ENCODE results near the gene ERN2.
"Not testable (repeated sequence)": the region's sequence is repeated elsewhere in the genome, so short reads cannot be mapped to it uniquely, and the experiment has no call there.

ERN2 gene

GRCh38 chr16:23712976-23713375 is at the start of gene ERN2:
Gene ERN2 (minus strand): TSS chr16:23713222. CDS start chr16:23713187, 35 bp downstream.
- no peak for DNase-seq (ENCODE audit: low read depth, low spot score)

- DNase-seq (ENCODE audit: low read depth, low spot score), result no peak
These were observed 45.1 kb upstream of the ERN2 start for GRCh38 chr16:23757937-23758619.

GRCh38 chr16:23757116-23757515 is 44.1 kb upstream of the ERN2 start:
- DNase-seq (ENCODE audit: low read depth, low spot score), result no peak

- DNase-seq (ENCODE audit: low read depth, low spot score), result no peak
These were observed 42.4 kb upstream of the ERN2 start for GRCh38 chr16:23755484-23755809.

GRCh38 chr16:23754594-23755483 is 41.8 kb upstream of the ERN2 start, which contains the start of gene CHP2:
Gene CHP2 (plus strand): TSS chr16:23755026. CDS start chr16:23755050, 24 bp downstream.
- no peak for DNase-seq (ENCODE audit: low read depth, low spot score)

DNA sequence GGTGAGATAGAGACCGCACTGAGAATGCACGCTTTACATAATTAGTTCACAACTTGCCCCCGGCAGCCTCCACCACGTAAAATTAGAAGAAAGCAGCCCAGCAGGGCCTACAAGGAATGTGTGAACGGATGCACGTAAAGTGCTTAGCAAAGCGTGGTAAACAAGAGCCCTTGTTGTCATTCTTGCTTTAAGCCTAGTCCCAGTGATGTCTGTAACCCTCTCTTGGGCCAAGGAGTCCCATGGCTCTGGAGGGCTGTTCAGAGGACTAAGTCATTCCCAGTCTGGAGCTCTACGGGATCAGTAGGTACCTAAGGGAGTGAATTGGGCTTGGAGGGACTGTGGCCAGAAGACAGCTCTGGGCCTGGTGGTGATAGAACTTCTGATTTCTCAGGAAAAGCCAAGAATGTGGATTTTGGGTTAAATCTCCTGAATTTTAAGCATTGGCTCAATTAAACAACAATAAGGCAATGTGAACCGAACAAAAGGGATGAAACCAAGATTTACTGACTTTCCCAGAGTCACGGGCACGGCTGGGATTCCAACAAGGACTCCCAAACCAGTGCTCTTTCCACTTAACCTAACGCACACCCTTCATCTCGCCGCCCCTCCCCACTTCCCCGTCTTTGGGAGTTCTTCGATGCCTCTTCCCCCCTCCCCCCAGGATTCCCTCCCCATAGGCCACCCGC is 41.0 kb upstream of the ERN2 start:
- no peak for DNase-seq (ENCODE audit: low read depth, low spot score)

DNA sequence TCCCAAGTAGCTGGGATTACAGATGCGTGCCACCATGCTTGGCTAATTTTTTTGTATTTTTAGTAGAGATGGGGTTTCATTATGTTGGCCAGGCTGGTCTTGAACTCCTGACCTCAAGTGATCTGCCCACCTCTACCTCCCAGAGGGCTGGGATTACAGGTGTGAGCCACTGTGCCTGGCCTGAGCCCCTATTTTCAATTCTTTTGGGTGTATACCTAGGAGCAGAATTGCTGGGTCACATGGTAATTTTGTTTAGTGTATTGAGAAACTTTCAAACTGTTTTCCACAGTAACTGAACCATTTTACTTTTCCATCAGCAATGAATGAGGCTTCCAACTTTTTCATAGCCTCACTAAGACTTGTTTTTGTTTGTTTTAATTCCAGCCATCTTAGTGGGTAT is 38.0 kb upstream of the ERN2 start:
- DNase-seq (ENCODE audit: low read depth, low spot score), result not testable (repeated sequence)

DNA sequence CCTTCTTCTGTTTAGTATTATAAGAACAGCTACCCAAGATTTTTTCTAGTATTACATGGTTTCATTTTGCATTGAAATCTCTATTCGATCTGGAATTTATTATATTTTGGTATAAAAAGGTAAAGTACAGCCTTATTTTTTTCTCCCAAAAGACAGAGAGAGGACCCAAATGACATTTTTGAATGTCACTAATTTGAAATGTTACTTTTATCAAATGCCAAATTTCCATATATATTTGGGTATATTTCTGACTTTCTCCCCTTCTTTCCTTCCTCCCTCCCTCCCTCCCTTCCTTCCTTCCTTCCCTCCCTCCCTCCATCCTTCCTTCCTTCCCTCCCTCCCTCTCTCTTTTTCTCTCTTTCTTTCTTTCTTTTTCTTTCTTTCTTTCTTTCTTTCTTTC is 35.6 kb upstream of the ERN2 start:
- DNase-seq (ENCODE audit: low read depth, low spot score), result no peak

- DNase-seq (ENCODE audit: low read depth, low spot score), result no peak
These were observed 32.2 kb upstream of the ERN2 start for GRCh38 chr16:23745263-23745662.

DNA sequence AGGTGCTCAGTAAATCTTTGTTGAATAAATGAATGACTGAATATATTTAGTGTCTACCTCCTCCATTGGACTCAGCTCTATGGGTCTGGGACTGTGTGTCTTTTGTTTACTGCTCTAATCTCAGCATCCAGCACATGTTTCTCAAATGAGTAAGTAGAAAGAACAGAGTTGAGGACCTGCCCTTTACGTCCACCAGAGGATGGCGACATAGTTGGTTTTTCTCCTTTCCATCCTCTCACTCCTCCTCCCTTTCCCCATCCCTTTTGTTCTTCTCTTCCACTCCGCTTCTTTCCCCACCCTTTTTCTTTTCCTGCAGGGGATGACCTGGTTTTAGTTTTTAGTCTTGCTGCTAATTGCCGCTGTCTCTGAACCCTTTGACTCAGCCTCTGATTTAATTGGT is 29.7 kb upstream of the ERN2 start:
- DNase-seq (ENCODE audit: low read depth, low spot score), result no peak

DNA sequence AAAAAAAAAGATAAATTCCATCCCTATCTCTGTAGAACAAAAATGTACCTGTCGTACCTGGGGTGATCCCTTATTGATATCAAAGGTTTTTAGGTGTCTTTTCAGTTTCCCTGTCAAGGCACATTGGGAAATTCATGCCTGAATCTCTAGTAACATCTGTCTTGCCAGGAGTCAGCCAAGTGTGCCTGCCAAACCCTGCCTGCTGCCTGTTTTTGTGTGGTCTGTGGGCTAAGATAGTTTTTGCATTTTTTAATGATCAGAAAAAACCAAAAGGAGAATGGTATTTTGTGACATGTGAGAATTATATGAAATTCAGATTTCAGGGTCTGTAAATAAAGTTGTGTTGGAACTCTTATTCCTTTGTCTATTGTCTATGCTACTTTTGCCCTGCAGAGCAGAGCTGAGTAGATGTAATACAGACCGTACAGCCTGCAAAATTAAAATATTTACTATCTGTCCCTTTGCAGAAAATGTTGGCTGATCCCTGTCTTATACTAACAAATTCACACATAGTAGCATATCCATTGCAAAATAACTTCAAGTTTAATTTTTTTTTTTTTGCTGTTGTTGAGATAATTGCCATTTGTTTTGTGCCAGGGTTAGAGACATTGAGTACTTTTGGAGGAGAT is 28.8 kb upstream of the ERN2 start:
- no peak for DNase-seq (ENCODE audit: low read depth, low spot score)

DNA sequence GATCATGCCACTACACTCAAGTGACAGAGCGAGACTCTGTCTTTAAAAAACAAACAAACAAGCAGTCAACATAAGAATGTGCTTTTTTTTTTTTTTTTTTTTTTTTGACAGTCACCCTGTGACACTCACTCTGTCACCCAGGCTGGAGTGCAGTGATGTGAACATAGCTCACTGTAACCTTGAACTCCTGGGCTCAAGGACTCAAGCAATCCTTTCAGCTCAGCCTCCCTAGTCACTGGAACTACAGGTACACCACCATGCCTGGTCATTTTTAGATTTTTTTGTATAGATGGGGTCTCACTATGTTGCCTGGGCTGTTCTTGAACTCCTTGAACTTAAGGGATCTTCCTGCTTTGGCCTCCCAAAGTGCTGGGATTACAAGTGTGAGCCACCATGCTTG is 26.5 kb upstream of the ERN2 start:
- DNase-seq (ENCODE audit: low read depth, low spot score), result no peak

DNA sequence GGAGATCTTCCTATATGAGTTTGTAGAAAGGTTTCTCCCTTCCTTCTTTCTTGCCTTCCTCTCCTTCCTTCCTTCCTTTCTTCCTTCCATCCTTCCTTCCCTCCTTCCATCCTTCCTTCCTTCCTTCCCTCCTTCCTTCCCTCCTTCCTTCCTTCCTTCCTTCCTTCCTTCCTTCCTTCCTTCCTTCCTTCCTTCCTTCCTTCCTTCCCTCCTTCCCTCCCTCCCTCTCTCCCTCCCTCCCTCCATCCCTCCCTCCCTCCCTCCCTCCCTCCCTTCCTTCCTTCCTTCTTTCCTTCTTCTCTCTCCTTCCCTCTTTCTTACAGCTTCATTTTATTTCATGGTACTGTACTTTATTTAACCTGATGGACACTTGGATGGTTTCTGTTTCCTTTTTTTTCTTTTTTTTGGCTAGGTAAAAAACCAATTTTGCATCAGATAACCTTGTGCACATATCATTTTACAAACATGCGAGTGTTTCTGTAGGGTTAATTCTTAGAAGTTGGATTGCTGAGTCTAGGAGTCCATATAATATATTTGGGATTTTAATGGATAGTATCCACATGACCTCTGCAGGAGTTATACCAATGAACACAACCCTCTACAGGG is 24.5 kb upstream of the ERN2 start:
- DNase-seq (ENCODE audit: low read depth, low spot score), result not testable (repeated sequence)

DNA sequence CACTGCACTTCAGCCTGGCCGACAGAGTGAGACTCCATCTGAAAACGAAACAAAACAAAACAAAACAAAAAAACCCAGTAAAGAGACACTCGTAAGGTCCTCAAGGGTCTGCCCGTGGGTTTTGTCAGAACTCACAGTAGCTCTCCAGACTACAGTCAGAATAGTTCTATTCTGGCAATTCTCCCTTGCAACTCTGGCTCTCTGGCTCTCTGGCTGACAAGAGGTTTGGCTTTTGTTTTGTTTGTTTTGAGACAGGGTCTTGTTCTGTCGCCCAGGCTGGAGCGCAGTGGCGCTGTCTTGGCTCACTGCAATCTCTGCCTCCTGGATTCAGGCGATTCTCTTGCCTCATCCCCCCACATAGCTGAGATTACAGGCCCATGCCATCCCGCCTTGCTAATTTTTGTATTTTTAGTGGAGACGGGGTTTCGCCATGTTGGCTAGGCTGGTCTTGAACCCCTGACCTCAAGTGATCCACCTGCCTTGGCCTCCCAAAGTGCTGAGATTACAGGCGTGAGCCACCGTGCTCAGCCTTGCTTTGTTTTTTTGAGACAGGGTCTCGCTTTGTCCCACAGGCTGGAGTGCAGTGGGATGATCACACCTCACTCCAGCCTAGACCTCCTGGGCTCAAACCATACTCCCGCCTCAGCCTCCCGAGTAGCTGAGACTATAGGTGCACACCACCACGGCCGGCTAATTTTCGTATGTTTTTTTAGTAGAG is 21.3 kb upstream of the ERN2 start:
- no peak for DNase-seq (ENCODE audit: low read depth, low spot score)

DNA sequence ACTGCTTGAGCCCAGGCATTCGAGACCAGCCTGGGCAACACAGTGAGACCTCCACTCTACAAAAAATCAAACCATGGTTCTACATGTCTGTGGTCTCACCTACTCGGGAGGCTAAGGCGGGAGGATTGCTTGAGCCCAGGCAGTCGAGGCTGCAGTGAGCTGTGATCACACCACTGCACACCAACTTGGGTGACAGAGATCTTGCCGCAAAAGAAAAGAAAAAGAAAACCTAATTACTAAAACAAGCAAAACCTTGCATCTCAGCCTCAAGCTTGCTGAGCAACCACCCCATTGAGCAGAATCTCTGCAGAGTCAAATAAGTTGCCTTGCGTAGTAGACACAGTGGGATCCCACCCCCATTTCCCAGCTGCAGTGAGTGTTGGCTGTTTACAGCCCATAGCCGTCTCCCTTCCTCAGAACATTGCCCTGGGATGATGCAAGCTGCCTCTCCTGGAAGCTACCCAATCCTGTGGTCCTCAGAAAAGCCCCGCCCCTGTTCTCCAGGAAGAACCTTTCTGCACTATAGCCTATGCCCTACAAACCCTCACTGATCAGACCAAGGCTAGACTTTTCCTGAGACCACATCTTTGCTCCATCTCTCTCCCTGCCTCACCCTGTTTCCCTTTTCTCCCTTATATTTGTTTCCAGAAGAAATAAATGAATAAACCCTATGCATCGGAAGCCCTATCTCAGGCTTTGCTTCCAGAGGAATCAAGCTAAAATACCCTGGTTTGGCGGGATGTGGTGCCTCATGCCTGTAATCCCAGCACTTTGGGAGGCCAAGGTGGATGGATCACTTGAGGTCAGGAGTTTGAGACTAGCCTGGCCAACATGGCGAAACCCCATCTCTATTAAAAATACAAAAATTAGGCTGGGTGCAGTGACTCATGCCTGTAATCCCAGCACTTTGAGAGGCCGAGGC is 16.7 kb upstream of the ERN2 start:
- no peak for DNase-seq (ENCODE audit: low read depth, low spot score)

GRCh38 chr16:23728112-23728477 is 15.1 kb upstream of the ERN2 start:
- no peak for DNase-seq (ENCODE audit: low read depth, low spot score)

GRCh38 chr16:23726710-23727109 is 13.7 kb upstream of the ERN2 start:
- no peak for DNase-seq (ENCODE audit: low read depth, low spot score)

GRCh38 chr16:23724785-23725131 is 11.7 kb upstream of the ERN2 start:
- DNase-seq (ENCODE audit: low read depth, low spot score), result no peak

GRCh38 chr16:23724096-23724784 is 11.2 kb upstream of the ERN2 start:
- no peak for DNase-seq (ENCODE audit: low read depth, low spot score)

Measured in brain pericyte (primary cell).